ACHN (cell line): ENCODE data around the gene BBC3.
"Not testable (repeated sequence)": the region's sequence is repeated elsewhere in the genome, so short reads cannot be mapped to it uniquely, and the experiment has no call there.

Experiments used
- DNase-seq: peaks from one replicate; pipeline ENCODE4 v3.0.0-alpha.2; 2015
- in situ Hi-C: cut with HindIII; loops from 2 replicates; pipeline ENCODE4 v1.10.0; 2017; ENCODE audit warnings: low sequenced_read_pairs, low pct_ligation_motif_present, low pct_unique_long_range_greater_than_20kb

Gene BBC3

GRCh38 chr19:47260476-47260875, 29.5 kb upstream of the BBC3 start:
- no peak for DNase-seq
- in situ Hi-C loops: no loop called here

- in situ Hi-C loops: no loop called here
- DNase-seq: no peak
Observed at GRCh38 chr19:47258895-47259555, 28.0 kb upstream of the BBC3 start.

GRCh38 chr19:47258434-47258833, 27.4 kb upstream of the BBC3 start:
- DNase-seq: no peak
- in situ Hi-C loops: no loop called here

- no peak for DNase-seq
Observed at GRCh38 chr19:47257411-47258169, 26.6 kb upstream of the BBC3 start.

GRCh38 chr19:47256693-47257410, 25.9 kb upstream of the BBC3 start:
- peak; percentile 96 for DNase-seq
- in situ Hi-C loops: no loop called here

More at GRCh38 chr19:47257411-47258169, 26.6 kb upstream of the BBC3 start:
- in situ Hi-C loops: no loop called here

- in situ Hi-C loops: no loop called here
- peak; percentile 93 for DNase-seq
Observed at GRCh38 chr19:47255879-47256692, 25.1 kb upstream of the BBC3 start, which contains the start of gene CCDC9. Gene CCDC9 (plus strand): TSS chr19:47256525. CDS start chr19:47258401, 1,876 bp downstream.

GRCh38 chr19:47253970-47254369, 23.0 kb upstream of the BBC3 start:
- DNase-seq: no peak
- in situ Hi-C loops: no loop called here

GRCh38 chr19:47253467-47253881, 22.5 kb upstream of the BBC3 start:
- in situ Hi-C loops: no loop called here
- DNase-seq: peak; percentile 56

- in situ Hi-C loops, DNase-seq: not testable (repeated sequence)
Observed at GRCh38 chr19:47253016-47253415, 22.0 kb upstream of the BBC3 start.

- in situ Hi-C loops: no loop called here
- peak; percentile 69 for DNase-seq
Observed at GRCh38 chr19:47247308-47247990, 16.4 kb upstream of the BBC3 start.

GRCh38 chr19:47243776-47244547, 13.0 kb upstream of the BBC3 start:
- peak; percentile 93 for DNase-seq
- in situ Hi-C loops: no loop called here

- DNase-seq: no peak
- in situ Hi-C loops: no loop called here
Observed at GRCh38 chr19:47243364-47243775, 12.4 kb upstream of the BBC3 start.

GRCh38 chr19:47241919-47242577, 11.0 kb upstream of the BBC3 start:
- no peak for DNase-seq
- in situ Hi-C loops: no loop called here

- in situ Hi-C loops: no loop called here
Observed at GRCh38 chr19:47240996-47241918, 10.3 kb upstream of the BBC3 start.

GRCh38 chr19:47240556-47240955, 9.6 kb upstream of the BBC3 start:
- no peak for DNase-seq
- in situ Hi-C loops: no loop called here

More at GRCh38 chr19:47240996-47241918, 10.3 kb upstream of the BBC3 start:
- DNase-seq: peak; percentile 68
